HG03064 (cell line): ENCODE measurements around the gene KMO.

Source experiments
- ATAC-seq: cut with Tn5 transposase; IDR thresholded peaks from one replicate; pipeline ENCODE4 v1.9.1; 2021; ENCODE audit warnings: low read depth; ENCODE audit not compliant: unreplicated experiment

KMO gene

DNA sequence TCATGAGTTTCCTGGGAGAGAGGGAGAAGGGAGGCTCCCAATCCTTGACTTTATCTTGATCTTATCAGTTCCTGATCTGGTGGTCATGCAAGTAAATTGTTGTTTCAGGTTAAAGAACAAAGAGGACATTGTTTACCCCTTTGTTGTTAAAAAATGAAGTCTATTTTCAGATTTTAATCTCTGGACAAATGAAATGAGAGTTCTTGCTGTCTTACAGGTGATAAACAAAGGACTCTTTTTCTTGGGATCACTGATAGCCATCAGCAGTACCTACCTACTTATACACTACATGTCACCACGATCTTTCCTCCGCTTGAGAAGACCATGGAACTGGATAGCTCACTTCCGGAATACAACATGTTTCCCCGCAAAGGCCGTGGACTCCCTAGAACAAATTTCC lies 59.6 kb downstream of the KMO start:
- ATAC-seq: no peak

DNA sequence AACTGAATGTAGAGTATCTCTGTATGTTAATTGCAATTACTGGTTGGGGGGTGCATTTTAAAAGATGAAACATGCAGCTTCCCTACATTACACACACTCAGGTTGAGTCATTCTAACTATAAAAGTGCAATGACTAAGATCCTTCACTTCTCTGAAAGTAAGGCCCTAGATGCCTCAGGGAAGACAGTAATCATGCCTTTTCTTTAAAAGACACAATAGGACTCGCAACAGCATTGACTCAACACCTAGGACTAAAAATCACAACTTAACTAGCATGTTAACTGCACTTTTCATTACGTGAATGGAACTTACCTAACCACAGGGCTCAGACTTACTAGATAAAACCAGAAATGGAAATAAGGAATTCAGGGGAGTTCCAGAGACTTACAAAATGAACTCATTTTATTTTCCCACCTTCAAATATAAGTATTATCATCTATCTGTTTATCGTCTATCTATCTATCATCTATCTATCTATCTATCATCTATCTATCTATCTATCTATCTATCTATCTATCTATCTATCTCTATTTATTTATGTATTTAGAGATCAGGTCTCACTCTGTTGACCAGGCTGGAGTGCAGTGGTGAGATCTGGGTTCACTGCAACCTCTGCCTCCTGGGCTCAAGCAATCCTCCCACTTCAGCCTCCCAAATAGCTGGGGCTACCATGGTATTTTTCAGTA lies 60.2 kb downstream of the KMO start:
- ATAC-seq: no peak

DNA sequence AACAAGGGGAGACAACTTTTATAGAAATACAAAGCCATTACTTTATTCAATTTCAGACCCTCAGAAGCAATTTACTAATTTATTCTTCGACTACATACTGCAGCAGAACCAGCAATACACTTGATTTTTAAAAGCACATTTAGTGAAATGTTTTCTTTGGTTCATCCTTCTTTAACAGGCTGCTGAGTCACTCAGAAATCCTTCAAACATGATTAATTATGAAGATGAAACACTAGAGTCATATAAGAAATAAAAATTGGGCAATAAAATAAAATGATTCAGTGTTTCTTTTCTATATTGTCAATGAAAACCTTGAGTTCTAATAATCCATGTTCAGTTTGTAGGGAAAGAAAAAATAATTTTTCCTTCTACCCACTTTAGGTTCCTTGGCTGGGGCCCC lies 61.0 kb downstream of the KMO start:
- ATAC-seq: no peak

DNA sequence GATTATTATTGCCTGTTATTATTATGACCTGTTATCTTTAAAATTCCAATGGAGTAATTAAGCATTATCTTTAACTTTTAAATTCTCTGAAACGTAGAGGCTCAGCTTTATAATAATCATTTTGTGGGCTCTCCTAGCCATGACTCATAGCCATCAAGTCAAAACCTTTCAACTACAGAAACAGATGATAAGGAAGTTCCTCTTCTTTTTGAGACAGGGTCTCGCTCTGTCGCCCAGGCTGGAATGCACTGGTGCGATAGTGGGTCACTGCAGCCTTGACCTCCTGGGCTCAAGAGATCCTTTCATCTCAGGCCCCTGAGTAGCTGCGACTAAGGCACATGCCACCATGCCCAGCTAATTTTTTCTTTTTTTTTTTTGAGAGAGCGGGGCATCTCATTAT lies 64.5 kb downstream of the KMO start:
- no peak for ATAC-seq

DNA sequence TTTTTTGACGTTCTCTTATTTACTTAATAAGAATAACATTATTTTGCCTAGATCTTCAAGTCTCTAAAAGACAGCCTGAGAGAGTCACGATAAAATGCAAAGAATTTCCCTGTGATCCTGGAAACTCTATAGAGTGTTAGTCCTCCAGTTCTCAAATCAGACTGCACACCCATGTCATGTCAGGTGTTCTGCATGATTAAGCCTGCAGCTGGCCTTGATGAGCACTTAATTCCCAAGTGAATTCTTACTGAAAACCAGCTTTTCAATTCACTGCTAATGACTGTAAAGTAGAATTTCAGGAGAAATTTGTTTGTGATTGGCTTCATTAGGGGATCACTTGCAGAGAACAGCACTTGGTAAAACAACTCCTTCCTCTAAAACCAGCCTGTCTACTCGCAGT lies 66.1 kb downstream of the KMO start:
- ATAC-seq: peak; percentile 43

DNA sequence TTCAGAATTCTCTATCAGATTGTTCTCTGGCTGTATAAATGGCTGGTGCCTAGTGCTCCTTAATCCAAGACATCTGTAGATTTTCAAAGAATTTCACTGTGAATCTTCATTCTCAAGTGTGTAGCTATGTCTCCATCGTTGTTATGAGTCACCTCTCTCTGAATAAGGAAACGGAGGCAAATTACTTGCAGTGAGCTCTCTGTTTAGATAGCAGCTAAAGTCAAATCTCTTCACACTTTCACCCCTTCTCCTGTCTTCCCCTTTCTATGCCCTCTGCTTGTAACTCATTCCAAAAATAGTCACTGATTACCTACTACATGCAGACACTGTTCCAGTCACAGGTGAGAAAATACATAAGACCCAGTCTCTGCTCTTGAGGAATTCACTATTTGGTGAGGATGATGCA lies 68.3 kb downstream of the KMO start:
- peak; percentile 86 for ATAC-seq

DNA sequence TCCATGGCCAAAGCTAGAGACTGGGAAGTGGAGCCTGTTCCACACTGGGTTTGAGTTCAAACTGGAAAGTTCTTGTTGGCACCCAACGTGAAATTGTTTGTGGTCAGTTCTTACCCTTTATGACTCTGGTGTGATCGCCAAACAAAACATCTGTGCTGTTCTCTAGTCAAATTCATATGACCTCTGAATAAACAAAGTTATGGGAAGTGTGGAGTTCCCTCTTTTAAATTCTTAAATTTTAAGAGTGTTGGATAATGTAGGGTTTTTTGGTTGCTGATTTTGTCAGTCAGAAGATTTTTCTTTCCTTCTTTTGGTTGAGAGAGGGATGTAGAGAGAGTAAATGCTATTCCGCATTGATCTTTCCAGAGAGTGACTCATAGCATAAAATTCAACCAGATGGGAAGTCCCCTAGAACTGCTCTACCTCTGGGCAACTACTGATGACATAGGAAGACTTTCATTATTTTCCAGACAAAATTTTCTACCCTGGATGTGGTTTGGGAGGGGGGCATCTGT lies 71.6 kb downstream of the KMO start:
- no peak for ATAC-seq

DNA sequence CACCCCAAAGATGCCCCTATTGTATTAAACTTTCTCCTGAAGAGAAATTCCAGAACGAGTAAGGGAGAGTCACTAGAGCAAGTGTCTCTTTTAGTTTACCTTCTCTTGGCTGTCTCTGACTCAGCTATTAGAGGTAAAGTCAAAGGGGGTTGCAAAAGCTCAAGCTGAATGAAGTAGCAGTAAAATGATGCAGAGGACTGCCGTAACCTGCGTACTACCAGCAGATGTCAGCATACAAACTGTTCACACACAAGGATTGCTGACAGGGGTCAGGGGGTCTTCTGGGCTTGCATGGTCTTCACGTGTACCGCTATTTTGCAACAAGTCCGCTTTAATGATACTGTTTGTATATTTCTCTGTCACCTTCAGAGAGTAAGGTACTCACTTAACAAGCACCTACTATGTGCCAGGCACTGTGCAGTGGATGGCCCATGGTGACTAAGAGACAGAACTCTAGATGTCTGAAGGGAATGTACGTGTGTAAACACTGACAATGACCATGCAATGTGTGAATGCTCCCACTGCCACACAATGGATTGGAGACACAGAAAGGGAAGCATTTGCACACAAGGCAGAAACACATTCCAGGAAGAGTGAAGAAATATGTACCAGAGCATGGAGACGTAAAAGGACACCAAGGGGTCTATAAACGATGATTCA lies 73.1 kb downstream of the KMO start:
- ATAC-seq: no peak

DNA sequence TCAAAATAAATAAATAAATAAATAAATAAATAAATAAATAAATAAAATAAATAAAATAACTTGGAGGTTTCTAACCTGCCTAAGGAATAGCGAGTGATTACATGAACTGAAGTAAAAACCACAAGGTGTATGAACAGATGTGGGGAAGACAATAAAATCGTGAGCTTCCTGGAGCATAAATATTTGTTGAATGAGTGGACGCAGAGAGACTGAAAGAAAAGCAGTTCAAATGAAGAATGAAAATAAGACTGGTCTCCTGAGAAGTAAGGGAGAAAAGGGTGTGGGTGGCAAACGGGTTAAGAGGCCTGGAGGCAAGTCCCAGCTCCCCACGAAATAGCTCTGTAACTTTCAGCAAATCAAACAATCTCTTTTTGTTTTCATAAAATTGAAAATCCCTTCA lies 74.4 kb downstream of the KMO start:
- no peak for ATAC-seq

DNA sequence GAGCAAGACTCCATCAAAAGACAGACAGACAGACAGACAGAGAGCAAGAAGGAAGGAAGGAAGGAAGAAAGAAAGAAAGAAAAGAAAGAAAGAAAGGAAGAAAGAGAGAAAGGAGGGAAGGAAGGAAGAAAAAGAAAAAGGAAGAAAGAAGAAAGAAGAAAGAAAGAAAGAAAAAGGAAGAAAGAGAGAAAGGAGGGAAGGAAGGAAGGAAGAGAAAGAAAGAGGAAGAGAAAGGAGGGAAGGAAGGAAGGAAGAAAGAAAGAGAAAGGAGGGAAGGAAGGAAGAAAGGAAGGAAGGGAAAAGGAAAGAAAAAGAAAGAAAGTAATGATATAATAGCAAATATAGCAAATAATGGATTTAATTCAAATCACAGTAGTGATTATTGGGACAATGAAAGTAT lies 75.3 kb downstream of the KMO start:
- no peak for ATAC-seq

DNA sequence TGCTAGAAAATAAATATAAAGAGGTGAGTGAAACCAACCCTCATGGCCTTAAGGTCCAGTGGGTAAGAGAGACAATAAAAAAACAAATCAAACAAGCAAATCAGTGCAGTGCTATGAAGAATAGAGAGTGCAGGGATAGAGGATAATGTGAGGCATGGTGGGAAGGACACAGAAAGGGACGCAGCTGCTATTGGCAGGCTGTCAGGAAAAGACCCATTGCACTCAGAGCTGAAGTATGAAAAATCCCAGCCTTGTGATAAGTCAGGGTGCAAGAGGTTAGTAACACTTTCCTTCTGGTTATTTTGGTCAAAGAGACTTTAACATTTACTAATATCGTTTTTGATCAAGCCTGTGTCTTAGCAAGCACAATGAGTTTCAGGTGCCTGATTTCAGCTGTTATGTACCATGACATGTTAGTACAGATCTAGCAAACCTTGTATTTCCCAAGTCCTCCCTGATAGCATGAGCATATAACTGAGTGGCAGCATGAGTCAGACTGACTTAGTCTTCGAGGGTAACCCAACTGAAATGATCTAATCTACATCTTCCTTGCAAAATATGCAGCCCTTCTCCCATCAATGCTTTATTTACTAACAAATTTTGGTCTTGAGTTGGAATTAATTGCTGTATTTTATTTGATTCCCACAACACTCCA lies 76.3 kb downstream of the KMO start:
- no peak for ATAC-seq

DNA sequence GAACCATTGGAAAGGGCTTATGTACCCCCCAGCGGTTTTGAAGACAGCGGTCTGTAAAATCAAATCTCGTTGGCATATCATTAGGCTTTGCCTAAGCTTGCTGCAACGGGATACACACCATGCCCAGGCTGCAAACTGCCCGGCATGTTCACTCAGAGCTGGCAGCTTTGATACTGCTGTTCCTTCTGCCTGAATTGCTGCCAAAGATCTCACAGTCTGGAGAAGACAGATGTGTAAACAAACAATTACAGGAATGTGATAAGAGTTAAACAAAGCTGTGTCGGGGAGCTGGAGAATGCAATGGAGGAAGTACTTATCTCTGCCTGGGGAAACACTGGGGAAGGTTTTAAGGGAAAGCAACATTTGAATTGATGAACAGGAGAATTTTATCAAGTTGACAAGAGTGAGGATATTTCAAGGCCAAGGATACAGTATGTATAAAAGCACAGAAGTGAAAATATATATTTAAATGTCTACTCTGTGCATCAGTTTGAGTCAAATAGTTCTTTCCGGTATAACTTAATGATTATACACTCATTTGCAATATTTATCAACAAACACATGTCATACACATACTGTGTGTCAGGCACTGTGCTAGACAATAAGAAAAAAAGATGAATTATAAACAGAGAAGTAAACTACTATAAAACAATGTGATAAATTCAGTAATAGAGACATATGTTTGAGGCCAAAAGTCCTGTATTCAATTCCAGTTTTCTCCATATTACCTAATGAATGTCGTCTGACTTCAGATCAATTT lies 78.1 kb downstream of the KMO start:
- ATAC-seq: no peak

DNA sequence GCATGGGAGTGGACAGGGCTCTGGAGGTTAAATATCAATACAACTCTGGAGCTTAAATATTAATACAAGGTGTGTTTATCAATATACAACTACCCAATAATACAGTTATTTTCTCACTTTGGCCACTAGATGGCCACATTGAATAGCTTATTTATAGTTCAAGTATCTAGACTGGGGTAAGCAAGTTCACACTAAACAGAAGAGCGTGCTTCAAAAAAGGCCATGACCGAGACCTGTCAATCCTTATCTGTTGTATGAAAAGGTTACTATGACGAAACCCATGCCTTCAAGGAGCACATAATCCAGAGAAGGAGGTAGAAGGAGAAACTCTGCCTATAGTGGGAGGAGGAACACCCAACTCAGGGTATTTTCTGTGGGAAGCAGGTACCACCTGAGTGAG lies 78.9 kb downstream of the KMO start:
- peak; percentile 84 for ATAC-seq

DNA sequence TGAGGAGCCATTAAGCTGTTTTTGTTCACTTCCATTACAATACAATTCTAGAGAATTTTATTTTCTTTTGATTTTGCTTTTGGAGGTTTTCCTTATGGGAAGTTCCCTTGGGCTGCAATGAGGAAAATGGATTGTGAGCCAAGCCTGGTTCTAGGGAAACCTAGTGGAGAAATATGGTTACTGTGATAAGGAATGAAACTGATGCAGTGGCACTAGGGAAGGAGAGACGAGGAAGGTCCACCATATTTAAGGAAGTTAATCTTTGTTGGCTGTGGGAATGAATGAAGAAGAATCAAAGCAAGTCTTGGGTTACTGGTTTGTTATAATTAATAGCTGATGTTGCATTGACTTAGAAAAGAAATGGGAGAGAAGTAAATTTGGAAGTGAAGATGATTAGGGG lies 79.6 kb downstream of the KMO start:
- ATAC-seq: no peak

DNA sequence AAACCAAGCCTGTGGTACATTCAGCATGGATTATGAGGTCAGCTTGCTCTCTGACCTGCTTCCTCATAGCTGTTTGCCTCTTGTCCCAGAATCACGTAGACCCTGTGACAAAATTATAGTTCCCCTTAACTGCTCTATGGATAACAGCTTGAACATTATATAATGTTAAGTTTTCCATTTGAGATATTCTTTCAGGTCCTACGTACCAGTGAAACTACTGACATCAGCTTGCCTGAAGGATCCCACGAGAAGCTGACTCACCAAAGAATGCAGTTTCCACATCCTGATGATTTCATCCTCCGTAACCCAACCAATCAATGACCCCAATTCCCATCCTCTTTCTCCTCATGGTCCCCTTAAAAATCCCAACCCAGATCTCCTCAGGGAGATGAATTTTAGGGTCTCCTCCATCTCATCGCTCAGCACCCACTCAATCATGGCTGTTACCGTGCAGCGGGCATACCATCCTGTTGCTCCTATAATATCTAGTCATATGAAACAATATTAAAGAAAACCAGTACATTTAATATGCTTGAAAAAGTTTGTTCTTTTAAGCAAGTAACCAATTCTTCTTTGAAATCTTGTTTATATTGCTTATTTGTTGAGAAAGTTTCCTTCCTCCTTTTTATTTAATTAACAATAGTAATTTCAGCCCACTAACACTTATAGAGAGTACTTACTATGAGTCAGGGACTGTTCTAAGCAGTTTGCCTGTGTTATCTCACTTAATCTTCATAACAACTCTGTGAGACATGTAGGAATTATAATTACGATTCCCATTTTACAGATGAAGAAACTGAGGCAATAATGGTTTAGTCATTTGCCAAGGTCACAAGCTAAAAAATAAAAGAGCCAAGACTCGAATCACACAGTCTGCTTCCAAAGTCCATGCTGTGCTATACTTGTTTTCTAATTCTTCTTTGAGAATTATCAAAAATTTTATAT lies 80.6 kb downstream of the KMO start:
- ATAC-seq: no peak

DNA sequence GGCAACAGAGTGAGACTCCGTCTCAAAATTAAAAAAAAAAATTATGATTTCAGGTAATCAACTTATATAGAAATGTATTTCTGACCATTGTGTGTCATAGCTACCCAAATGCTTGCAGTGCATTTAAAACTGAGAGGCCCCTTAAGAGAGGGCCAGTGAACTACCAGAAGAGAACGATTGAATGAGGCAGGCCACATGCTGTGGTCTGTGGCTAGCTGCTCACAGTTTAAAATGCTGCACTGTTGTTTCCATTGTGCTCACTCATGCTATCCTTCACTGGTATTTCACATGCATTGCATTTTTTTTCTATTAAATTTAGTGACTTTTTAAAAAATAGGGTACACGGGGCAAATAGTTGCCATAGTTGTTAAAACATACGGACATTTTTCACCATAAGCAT lies 82.0 kb downstream of the KMO start:
- no peak for ATAC-seq

DNA sequence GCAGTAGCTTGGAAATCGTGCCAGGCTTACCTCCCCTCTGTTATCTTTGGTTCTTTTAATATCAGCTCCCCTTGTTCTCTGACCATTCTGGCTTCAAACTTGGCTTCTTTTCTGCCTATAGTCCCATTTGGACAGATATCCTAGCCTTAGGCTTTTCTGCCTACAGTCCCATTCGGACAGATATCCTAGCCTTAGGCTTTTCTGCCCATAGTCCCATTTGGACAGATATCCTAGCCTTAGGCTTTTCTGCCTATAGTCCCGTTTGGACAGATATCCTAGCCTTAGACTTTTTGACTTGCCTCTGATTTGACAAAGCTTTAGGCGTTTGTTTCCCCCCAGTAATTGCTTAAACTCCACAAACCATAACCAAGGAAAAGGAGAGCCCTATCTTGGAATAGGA lies 82.4 kb downstream of the KMO start:
- ATAC-seq: no peak

DNA sequence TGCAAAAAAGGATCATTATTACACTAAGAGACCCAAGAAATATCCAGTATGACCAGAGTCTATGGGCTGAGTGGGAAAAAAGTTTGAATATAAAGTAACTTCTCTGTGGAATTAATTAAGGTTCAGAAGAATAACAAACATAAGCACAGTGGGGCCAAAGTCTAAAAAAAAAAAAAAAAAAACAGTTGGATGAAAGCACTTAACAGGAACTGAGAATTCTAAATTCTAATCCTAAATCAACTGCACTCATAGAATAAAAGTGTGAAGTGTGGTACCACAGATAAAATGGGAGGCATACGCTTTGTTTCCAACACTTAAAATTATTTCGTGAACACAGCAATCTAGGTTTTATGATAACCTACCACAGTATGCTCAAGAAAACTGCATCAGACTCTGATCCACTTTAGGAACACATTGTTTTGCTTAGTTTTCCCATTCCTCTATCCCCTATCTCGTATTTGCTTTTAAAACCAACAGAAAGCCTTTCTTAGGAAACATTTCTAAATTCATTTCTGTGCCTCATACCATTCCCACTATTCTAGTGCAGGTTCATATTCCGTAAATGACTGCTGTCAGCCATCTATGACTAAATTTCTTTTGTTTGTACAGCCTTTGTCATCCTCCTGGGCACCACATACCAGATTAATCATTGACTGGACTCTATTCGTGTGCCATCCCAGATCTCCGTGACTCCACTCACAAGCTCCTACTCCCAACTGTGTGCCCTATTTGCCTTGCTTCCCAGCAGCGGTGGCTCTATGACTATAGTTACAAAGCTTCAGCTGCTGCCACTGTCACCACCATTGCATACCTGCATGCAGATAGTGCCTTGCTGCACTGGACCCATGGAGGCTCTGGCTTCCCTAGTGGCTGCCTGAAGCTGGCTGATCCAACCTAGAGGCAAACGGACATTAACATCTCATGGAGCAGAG lies 83.1 kb downstream of the KMO start:
- ATAC-seq: no peak

DNA sequence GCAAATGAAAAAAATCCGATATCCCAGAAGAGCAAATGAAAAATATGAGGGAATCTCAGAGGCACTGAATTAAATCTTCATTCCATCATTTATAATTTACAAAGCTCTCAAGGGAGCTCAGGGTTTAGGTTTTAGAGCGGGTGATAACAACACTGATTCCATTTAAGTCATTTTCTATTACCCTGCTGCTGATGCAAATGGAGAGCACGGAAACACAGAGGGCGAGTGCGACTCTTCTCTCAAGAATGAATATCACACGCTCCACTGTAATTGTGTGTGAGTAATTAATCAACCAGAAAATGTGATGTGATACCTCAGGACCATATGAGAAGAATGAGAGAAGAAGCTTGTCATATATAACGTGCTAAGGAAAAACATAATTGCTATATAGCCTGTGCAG lies 85.2 kb downstream of the KMO start:
- ATAC-seq: no peak
